Panc1 (cell line): Measurements from ENCODE around the gene ARHGEF7. TPM values are rescaled to one million over a fixed set of nuclear protein-coding genes. Genes with fewer than 3 reads are reported as not detected.

Experiments
- ATAC-seq: fragments of 200-7000 bp; cut with Tn5 transposase; 2 replicates; pipeline ENCODE4 v1.9.1; 2020; ENCODE audit warnings: mild to moderate bottlenecking, moderate library complexity
- BruUV-seq: library from RNA; stranded (reverse); fragments of 400-500 nt; replicated peaks from 2 replicates; lab custom pipeline; 2021; lab: Mats Ljungman, UMichigan
- CTCF ChIA-PET: fragments of 300-600 bp; sonication (Branson Sonifier 250); formaldehyde crosslinking; loops from one replicate; lab custom pipeline; 2022; ENCODE audit warnings: antibody characterized with exemption; lab: Charles Lee
- POLR2A ChIA-PET: fragments of 300-600 bp; sonication (Branson Sonifier 250); formaldehyde crosslinking; loops from one replicate; lab custom pipeline; 2022; ENCODE audit warnings: antibody characterized with exemption; lab: Charles Lee
- DNase-seq: peaks from one replicate; pipeline ENCODE4 v3.0.0-alpha.2; 2010; ENCODE audit warnings: low read depth, low spot score
- H3K27ac ChIP-seq: 2 replicates; pipeline ENCODE4 v1.5.1; 2011; ENCODE audit warnings: mild to moderate bottlenecking, low read length, inconsistent platforms
- H3K27me3 ChIP-seq: fragments of 200-500 bp; sonication (Bioruptor generic); 2 replicates; pipeline ENCODE4 v1.6.0; 2014; ENCODE audit warnings: low read length, inconsistent platforms; ENCODE audit not compliant: control insufficient read depth, insufficient read depth
- H3K36me3 ChIP-seq: fragments of 200-500 bp; sonication (Bioruptor generic); 2 replicates; pipeline ENCODE4 v1.5.1; 2014; ENCODE audit warnings: inconsistent platforms, mild to moderate bottlenecking, low read length, moderate library complexity; ENCODE audit not compliant: control insufficient read depth, insufficient read depth
- H3K4me1 ChIP-seq: 2 replicates; pipeline ENCODE4 v1.5.1; 2011; ENCODE audit warnings: inconsistent platforms, mild to moderate bottlenecking, low read length, moderate library complexity; ENCODE audit not compliant: control insufficient read depth, insufficient read depth
- H3K4me3 ChIP-seq, 2 experiments: 2 replicates each; pipeline ENCODE4 v1.5.1; 2011 to 2012; ENCODE audit warnings: low read depth in 2 of 2, low read length in 2 of 2, mild to moderate bottlenecking in 2 of 2, inconsistent platforms in 1 of 2, moderate library complexity in 1 of 2
- H3K9me3 ChIP-seq: fragments of 200-500 bp; sonication (Bioruptor generic); 2 replicates; pipeline ENCODE4 v1.5.1; 2014; ENCODE audit warnings: low read depth, mild to moderate bottlenecking, inconsistent platforms, low read length, moderate library complexity; ENCODE audit not compliant: control insufficient read depth, insufficient read depth
- CTCF ChIP-seq: fragments of 450-650 bp; IDR thresholded peaks from 2 replicates; pipeline ENCODE4 v1.5.1; 2017; ENCODE audit warnings: mild to moderate bottlenecking
- POLR2AphosphoS5 ChIP-seq: IDR thresholded peaks from 2 replicates; pipeline ENCODE4 v1.6.1; 2012; ENCODE audit warnings: mild to moderate bottlenecking, low read depth, low read length, moderate library complexity
- REST ChIP-seq, 2 experiments: IDR thresholded peaks; 2 replicates each; pipeline ENCODE4 v1.6.1; 2011 to 2012; ENCODE audit warnings: low read depth in 2 of 2, control low read depth in 1 of 2, low read length in 1 of 2, mild to moderate bottlenecking in 1 of 2, moderate library complexity in 1 of 2; ENCODE audit not compliant: insufficient read depth in 1 of 2
- SIN3A ChIP-seq: IDR thresholded peaks from 2 replicates; pipeline ENCODE4 v1.6.1; 2012; ENCODE audit warnings: low read depth, mild to moderate bottlenecking, low read length, moderate library complexity, borderline replicate concordance; ENCODE audit not compliant: insufficient read depth
- TCF7L2 ChIP-seq: IDR thresholded peaks from 2 replicates; pipeline ENCODE4 v1.6.1; 2011; ENCODE audit warnings: mild to moderate bottlenecking, low read depth, low read length, inconsistent platforms
- in situ Hi-C: cut with HindIII; loops from 2 replicates; pipeline ENCODE4 v1.10.0; 2016; ENCODE audit warnings: low sequenced_read_pairs, low pct_unique_long_range_greater_than_20kb
- intact Hi-C: fragments of 100-400 bp; cut with micrococcal nuclease; formaldehyde crosslinking; loops from one replicate; pipeline ENCODE4 v1.10.0; 2022; ENCODE audit not compliant: unreplicated experiment
- total RNA-seq: library from RNA; stranded (reverse); gene quantifications from one replicate; pipeline ENCODE4 v1.2.1, GENCODE V29; 2021; ENCODE audit not compliant: unreplicated experiment

The ARHGEF7 gene
- total RNA-seq, 1 experiment from 2014 or later = 36.4 TPM

- intact Hi-C loops = no loop called here
- Histone ChIP-seq H3K4me3 (no peak overlapping the region), H3K4me1 (no peaks in the 10 kb centered on the region), H3K9me3 (no peaks in the 10 kb centered on the region), H3K27ac (no peak overlapping the region), H3K27me3 (no peaks in the 10 kb centered on the region), H3K36me3 (no peaks in the 10 kb centered on the region)
- DNase-seq (no peak), ATAC-seq (no peak)
- ChIA-PET CTCF (no interaction called here), POLR2A (no interaction called here)
- BruUV-seq = no TSS peak
- in situ Hi-C loops = no loop called here
- no peak for TF ChIP-seq SIN3A
- no peak for TF ChIP-seq CTCF
- no peak for TF ChIP-seq POLR2AphosphoS5
- no peak for TF ChIP-seq REST (IDR thresholded peaks at IDR 0.05; ENCODE audit: insufficient read depth in 1 of 2, low read depth in 2 of 2, low read length in 1 of 2)
- TF ChIP-seq TCF7L2 = no peak
Observed at GRCh38 chr13:111326981-111327642, 212.0 kb downstream of the ARHGEF7 start.

GRCh38 chr13:111327730-111328573, 212.8 kb downstream of the ARHGEF7 start:
- no peaks in the 10 kb centered on the region for H3K4me1 ChIP-seq
- no TSS peak for BruUV-seq
- in situ Hi-C loops = no loop called here
- no peak for DNase-seq
- TF ChIP-seq TCF7L2 (no peak), SIN3A (no peak), REST (IDR thresholded peaks at IDR 0.05; ENCODE audit: insufficient read depth in 1 of 2, low read depth in 2 of 2, low read length in 1 of 2) (no peak), CTCF (no peak), POLR2AphosphoS5 (no peak)
- ATAC-seq = no peak
- H3K27ac ChIP-seq = no peak overlapping the region
- CTCF ChIA-PET = no interaction called here
- H3K4me3 ChIP-seq = no peak overlapping the region
- H3K36me3 ChIP-seq = no peaks in the 10 kb centered on the region
- intact Hi-C loops = no loop called here
- no peaks in the 10 kb centered on the region for H3K27me3 ChIP-seq
- no peaks in the 10 kb centered on the region for H3K9me3 ChIP-seq
- POLR2A ChIA-PET = no interaction called here
